ENCODE data around the gene MIF4GD. TPM values are rescaled to one million over a fixed set of nuclear protein-coding genes. Genes with fewer than 3 reads are reported as not detected.

MIF4GD gene
- polyA plus RNA-seq, 2 of the 4 experiments (the other 2 are of a cell fraction), result 23.9 to 61.0 TPM

DNA sequence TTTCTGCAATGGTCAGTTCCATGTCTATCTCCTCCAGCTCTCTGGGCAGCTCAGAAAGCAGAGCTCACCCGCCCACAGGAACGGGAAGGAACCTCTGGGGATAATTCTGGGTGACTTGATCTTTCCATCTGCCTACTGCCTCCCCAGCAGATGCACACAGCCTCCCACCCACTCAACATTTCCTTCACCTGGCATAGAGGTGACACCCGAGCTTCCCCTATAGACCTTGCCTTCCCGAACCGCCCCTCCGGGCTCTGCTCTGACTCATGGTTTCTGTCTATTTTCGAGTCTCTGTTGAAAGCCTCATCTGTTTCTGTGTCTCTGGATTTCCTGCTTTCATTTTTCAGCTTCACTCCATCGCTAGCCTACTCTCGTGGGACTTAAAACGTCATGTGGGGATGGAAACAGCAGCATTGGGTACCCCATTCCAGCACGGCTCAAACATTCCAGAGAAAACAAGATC is 21.0 kb downstream of the MIF4GD start:
- POLR2A ChIA-PET, result interaction anchor here (1.1 kb wide), 1 partner anchor 12 kb away, joined by 4 read pairs; the partner anchor contains the start of genes GGA3 and MRPS7
- Histone ChIP-seq H3K4me1 (no peaks in the 10 kb centered on the region), H3K27ac (no peak overlapping the region), H3K9me3 (no peaks in the 10 kb centered on the region), H3K4me2 (no peak overlapping the region), H3K4me3 (no peak overlapping the region)
- CTCF ChIA-PET, result interaction anchor here (0.9 to 7.3 kb wide), 10 partner anchors 10 to 385 kb away, joined by 3 to 112 read pairs (median 4); partner anchors contain the start of genes GGA3, MIF4GD and MRPS7
- WGBS (ENCODE audit: missing lambda C conversion rate), result 89% methylated on average over 11 of the region's 11 CpGs
- DNase-seq (ENCODE audit: low read depth in 1 of 2, low spot score in 1 of 2) (no peak), ATAC-seq (no peak; a peak in 1 of 6 replicates), FAIRE-seq (no peak)
- TF ChIP-seq ZFP36 (IDR thresholded peaks at IDR 0.05; ENCODE audit: borderline replicate concordance, partially characterized antibody) (no peak), BHLHE40 (IDR thresholded peaks at IDR 0.05; ENCODE audit: low read depth, low read length) (no peak), ZNF302 (CRISPR knock-in tag; IDR thresholded peaks at IDR 0.05) (no peak), GATA3 (IDR thresholded peaks at IDR 0.05; ENCODE audit: borderline replicate concordance) (no peak), SMC3 (IDR thresholded peaks at IDR 0.05) (no peak), CHD4 (IDR thresholded peaks at IDR 0.05; ENCODE audit: borderline replicate concordance) (no peak), POLR2A (IDR thresholded peaks at IDR 0.05; ENCODE audit: low read length) (no peak), NR3C1 (IDR thresholded peaks at IDR 0.05) (no peak), CHD2 (IDR thresholded peaks at IDR 0.05; ENCODE audit: low read length, partially characterized antibody) (no peak), HDAC2 (IDR thresholded peaks at IDR 0.05) (no peak)
- TF ChIP-seq, protein P1, sequence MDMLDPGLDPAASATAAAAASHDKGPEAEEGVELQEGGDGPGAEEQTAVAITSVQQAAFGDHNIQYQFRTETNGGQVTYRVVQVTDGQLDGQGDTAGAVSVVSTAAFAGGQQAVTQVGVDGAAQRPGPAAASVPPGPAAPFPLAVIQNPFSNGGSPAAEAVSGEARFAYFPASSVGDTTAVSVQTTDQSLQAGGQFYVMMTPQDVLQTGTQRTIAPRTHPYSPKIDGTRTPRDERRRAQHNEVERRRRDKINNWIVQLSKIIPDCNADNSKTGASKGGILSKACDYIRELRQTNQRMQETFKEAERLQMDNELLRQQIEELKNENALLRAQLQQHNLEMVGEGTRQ (IDR thresholded peaks at IDR 0.05), result no peak

DNA sequence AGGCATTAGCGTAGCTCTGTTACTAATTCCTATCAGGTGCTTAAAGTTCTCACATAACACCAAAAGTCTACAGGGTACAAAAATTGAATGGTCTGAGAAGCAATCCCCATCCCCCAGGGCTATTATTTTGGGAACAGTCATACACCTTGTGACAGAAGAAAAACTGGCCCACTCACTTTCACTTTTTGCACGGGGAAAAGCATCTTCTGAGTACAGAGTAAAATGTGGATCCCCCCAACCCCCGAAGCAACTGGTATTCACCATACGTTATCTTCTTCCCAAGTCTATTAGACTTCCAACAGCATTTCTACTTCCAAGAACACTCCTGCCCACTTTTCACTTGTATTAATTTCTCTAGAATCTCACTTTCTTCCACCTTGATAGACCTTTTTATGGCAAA is 21.5 kb downstream of the MIF4GD start:
- no peaks in the 10 kb centered on the region for H3K9me3 ChIP-seq
- H3K27ac ChIP-seq, result no peak overlapping the region
- H3K4me1 ChIP-seq, result no peaks in the 10 kb centered on the region
- ChIA-PET POLR2A (interaction anchor here (1.1 kb wide), 1 partner anchor 12 kb away, joined by 4 read pairs; the partner anchor contains the start of genes GGA3 and MRPS7), CTCF (interaction anchor here (0.9 to 7.3 kb wide), 7 partner anchors 12 to 384 kb away, joined by 3 to 112 read pairs (median 4); no protein-coding TSS in a partner anchor)
- ATAC-seq, result no peak
- no peak overlapping the region for H3K4me2 ChIP-seq
- no peak for FAIRE-seq
- DNase-seq (ENCODE audit: low read depth in 1 of 2, low spot score in 1 of 2), result no peak
- H3K4me3 ChIP-seq, result no peak overlapping the region
- WGBS (ENCODE audit: missing lambda C conversion rate), result 79% methylated on average over 4 of the region's 4 CpGs
- TF ChIP-seq HDAC2 (IDR thresholded peaks at IDR 0.05), result no peak
- TF ChIP-seq CHD4 (IDR thresholded peaks at IDR 0.05; ENCODE audit: borderline replicate concordance), result no peak
- TF ChIP-seq NFE2L2 (conservative IDR thresholded peaks at IDR 0.05; ENCODE audit: low read length), result no peak
- TF ChIP-seq PHF8 (IDR thresholded peaks at IDR 0.05; ENCODE audit: borderline replicate concordance, low read depth), result no peak
- no peak for TF ChIP-seq RNF2 (IDR thresholded peaks at IDR 0.05; ENCODE audit: borderline replicate concordance, low read depth)
- TF ChIP-seq EP300 (IDR thresholded peaks at IDR 0.05), result no peak
- TF ChIP-seq POLR2A (IDR thresholded peaks at IDR 0.05; ENCODE audit: low read length), result no peak
- TF ChIP-seq, protein P2, sequence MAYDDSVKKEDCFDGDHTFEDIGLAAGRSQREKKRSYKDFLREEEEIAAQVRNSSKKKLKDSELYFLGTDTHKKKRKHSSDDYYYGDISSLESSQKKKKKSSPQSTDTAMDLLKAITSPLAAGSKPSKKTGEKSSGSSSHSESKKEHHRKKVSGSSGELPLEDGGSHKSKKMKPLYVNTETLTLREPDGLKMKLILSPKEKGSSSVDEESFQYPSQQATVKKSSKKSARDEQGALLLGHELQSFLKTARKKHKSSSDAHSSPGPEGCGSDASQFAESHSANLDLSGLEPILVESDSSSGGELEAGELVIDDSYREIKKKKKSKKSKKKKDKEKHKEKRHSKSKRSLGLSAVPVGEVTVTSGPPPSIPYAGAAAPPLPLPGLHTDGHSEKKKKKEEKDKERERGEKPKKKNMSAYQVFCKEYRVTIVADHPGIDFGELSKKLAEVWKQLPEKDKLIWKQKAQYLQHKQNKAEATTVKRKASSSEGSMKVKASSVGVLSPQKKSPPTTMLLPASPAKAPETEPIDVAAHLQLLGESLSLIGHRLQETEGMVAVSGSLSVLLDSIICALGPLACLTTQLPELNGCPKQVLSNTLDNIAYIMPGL (CRISPR knock-in tag; IDR thresholded peaks at IDR 0.05; ENCODE audit: borderline replicate concordance), result no peak
- no peak for TF ChIP-seq HOXA7 (CRISPR knock-in tag; IDR thresholded peaks at IDR 0.05)
- TF ChIP-seq KDM1A (IDR thresholded peaks at IDR 0.05; ENCODE audit: low read depth), result no peak
- TF ChIP-seq CBX8 (IDR thresholded peaks at IDR 0.05), result no peak

DNA sequence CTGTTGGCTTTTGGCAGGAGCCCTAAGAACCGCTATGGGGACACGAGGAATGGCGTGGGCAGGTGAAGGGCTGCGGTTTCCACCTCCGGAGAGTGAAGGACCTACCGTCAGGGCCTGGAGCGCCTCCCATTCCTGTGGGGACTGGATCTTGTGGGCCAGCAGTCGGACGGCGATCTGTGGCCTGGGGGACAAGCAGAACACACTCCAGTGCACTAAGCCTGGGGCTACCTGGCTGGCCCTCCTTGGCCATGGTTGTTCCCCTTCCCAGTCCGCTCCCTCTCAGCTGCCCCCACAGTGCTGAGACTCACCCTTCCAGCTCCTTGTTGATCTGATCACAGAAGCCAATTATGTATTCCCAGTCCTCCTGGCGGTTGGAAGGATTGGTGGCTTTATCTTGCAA is 24.6 kb downstream of the MIF4GD start:
- ChIA-PET POLR2A (interaction anchor here (0.7 kb wide), 1 partner anchor 137 kb away, joined by 5 read pairs; no protein-coding TSS in a partner anchor), CTCF (interaction anchor here (0.6 to 7.3 kb wide), 10 partner anchors 8 to 189 kb away, joined by 3 to 112 read pairs (median 6); partner anchors contain the start of genes GGA3, MIF4GD and MRPS7)
- TF ChIP-seq SMC3 (IDR thresholded peaks at IDR 0.05) (no peak), TFCP2L1 (CRISPR knock-in tag; IDR thresholded peaks at IDR 0.05) (no peak), FOXS1 (CRISPR knock-in tag; IDR thresholded peaks at IDR 0.05) (no peak), MYC (IDR thresholded peaks at IDR 0.05; ENCODE audit: borderline replicate concordance, low read length) (no peak), JUN (IDR thresholded peaks at IDR 0.05) (no peak), ZFP36 (IDR thresholded peaks at IDR 0.05; ENCODE audit: borderline replicate concordance, partially characterized antibody) (no peak), GATA3 (IDR thresholded peaks at IDR 0.05; ENCODE audit: borderline replicate concordance) (no peak), RCOR1 (IDR thresholded peaks at IDR 0.05; ENCODE audit: low read depth, low read length) (no peak), HOXB5 (CRISPR knock-in tag; IDR thresholded peaks at IDR 0.05) (no peak), FOSL2 (IDR thresholded peaks at IDR 0.05) (no peak), FOSL2 (CRISPR knock-in tag; IDR thresholded peaks at IDR 0.05) (no peak)
- TF ChIP-seq, protein P3, sequence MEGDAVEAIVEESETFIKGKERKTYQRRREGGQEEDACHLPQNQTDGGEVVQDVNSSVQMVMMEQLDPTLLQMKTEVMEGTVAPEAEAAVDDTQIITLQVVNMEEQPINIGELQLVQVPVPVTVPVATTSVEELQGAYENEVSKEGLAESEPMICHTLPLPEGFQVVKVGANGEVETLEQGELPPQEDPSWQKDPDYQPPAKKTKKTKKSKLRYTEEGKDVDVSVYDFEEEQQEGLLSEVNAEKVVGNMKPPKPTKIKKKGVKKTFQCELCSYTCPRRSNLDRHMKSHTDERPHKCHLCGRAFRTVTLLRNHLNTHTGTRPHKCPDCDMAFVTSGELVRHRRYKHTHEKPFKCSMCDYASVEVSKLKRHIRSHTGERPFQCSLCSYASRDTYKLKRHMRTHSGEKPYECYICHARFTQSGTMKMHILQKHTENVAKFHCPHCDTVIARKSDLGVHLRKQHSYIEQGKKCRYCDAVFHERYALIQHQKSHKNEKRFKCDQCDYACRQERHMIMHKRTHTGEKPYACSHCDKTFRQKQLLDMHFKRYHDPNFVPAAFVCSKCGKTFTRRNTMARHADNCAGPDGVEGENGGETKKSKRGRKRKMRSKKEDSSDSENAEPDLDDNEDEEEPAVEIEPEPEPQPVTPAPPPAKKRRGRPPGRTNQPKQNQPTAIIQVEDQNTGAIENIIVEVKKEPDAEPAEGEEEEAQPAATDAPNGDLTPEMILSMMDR (IDR thresholded peaks at IDR 0.05), result no peak
- TF ChIP-seq, protein P1 (IDR thresholded peaks at IDR 0.05), result no peak
- TF ChIP-seq, protein P4, sequence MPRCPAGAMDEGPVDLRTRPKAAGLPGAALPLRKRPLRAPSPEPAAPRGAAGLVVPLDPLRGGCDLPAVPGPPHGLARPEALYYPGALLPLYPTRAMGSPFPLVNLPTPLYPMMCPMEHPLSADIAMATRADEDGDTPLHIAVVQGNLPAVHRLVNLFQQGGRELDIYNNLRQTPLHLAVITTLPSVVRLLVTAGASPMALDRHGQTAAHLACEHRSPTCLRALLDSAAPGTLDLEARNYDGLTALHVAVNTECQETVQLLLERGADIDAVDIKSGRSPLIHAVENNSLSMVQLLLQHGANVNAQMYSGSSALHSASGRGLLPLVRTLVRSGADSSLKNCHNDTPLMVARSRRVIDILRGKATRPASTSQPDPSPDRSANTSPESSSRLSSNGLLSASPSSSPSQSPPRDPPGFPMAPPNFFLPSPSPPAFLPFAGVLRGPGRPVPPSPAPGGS (IDR thresholded peaks at IDR 0.05), result no peak

More for the DNA sequence above, 24.6 kb downstream of the MIF4GD start:
- Histone ChIP-seq H3K4me2 (no peak overlapping the region), H3K4me3 (no peak overlapping the region), H3K4me1 (no peaks in the 10 kb centered on the region), H3K27ac (no peak overlapping the region), H3K9me3 (no peaks in the 10 kb centered on the region)
- ATAC-seq (no peak), FAIRE-seq (no peak), DNase-seq (ENCODE audit: low read depth in 1 of 2, low spot score in 1 of 2) (no peak)
- WGBS (ENCODE audit: missing lambda C conversion rate), result 92% methylated on average over 12 of the region's 12 CpGs
